ENCODE results near the gene ALG14.

The ALG14 gene

GRCh38 chr1:95113684-95114083, 40.9 kb upstream of the ALG14 start:
- no peak overlapping the region for H3K27ac ChIP-seq (ENCODE audit: poor library complexity, severe bottlenecking)
- H3K4me3 ChIP-seq (ENCODE audit: severe bottlenecking): no peak overlapping the region
- TF ChIP-seq CTCF (IDR thresholded peaks at IDR 0.05; ENCODE audit: poor library complexity, severe bottlenecking): no peak
- no peaks in the 10 kb centered on the region for H3K4me1 ChIP-seq (ENCODE audit: insufficient read depth, poor library complexity, severe bottlenecking)
- DNase-seq (ENCODE audit: low spot score) (no peak), ATAC-seq (ENCODE audit: low read depth) (no peak)
- H3K27me3 ChIP-seq (ENCODE audit: insufficient read depth, poor library complexity, severe bottlenecking): peaks cover 9% of the 10 kb centered on the region
- no peaks in the 10 kb centered on the region for H3K9me3 ChIP-seq (ENCODE audit: severe bottlenecking)
- H3K36me3 ChIP-seq (ENCODE audit: low read depth): no peaks in the 10 kb centered on the region

GRCh38 chr1:95111014-95111413, 38.3 kb upstream of the ALG14 start:
- no peaks in the 10 kb centered on the region for H3K27me3 ChIP-seq (ENCODE audit: insufficient read depth, poor library complexity, severe bottlenecking)
- ATAC-seq (ENCODE audit: low read depth): no peak
- no peak for DNase-seq (ENCODE audit: low spot score)
- no peak overlapping the region for H3K4me3 ChIP-seq (ENCODE audit: severe bottlenecking)
- H3K9me3 ChIP-seq (ENCODE audit: severe bottlenecking): no peaks in the 10 kb centered on the region
- H3K27ac ChIP-seq (ENCODE audit: poor library complexity, severe bottlenecking): no peak overlapping the region
- no peaks in the 10 kb centered on the region for H3K36me3 ChIP-seq (ENCODE audit: low read depth)
- H3K4me1 ChIP-seq (ENCODE audit: insufficient read depth, poor library complexity, severe bottlenecking): no peaks in the 10 kb centered on the region
- TF ChIP-seq CTCF (IDR thresholded peaks at IDR 0.05; ENCODE audit: poor library complexity, severe bottlenecking): no peak

- Histone ChIP-seq H3K9me3 (ENCODE audit: severe bottlenecking) (no peaks in the 10 kb centered on the region), H3K36me3 (ENCODE audit: low read depth) (no peaks in the 10 kb centered on the region), H3K27ac (ENCODE audit: poor library complexity, severe bottlenecking) (no peak overlapping the region), H3K27me3 (ENCODE audit: insufficient read depth, poor library complexity, severe bottlenecking) (no peaks in the 10 kb centered on the region), H3K4me1 (ENCODE audit: insufficient read depth, poor library complexity, severe bottlenecking) (no peaks in the 10 kb centered on the region), H3K4me3 (ENCODE audit: severe bottlenecking) (no peak overlapping the region)
- ATAC-seq (ENCODE audit: low read depth): no peak
- no peak for DNase-seq (ENCODE audit: low spot score)
- no peak for TF ChIP-seq CTCF (IDR thresholded peaks at IDR 0.05; ENCODE audit: poor library complexity, severe bottlenecking)
These were observed 36.0 kb upstream of the ALG14 start for GRCh38 chr1:95108792-95109191.

GRCh38 chr1:95098196-95098595, 25.4 kb upstream of the ALG14 start:
- DNase-seq (ENCODE audit: low spot score) (no peak), ATAC-seq (ENCODE audit: low read depth) (no peak)
- H3K27ac ChIP-seq (ENCODE audit: poor library complexity, severe bottlenecking): no peak overlapping the region
- H3K4me1 ChIP-seq (ENCODE audit: insufficient read depth, poor library complexity, severe bottlenecking): no peaks in the 10 kb centered on the region
- H3K4me3 ChIP-seq (ENCODE audit: severe bottlenecking): no peak overlapping the region
- H3K36me3 ChIP-seq (ENCODE audit: low read depth): no peaks in the 10 kb centered on the region
- H3K9me3 ChIP-seq (ENCODE audit: severe bottlenecking): no peaks in the 10 kb centered on the region
- no peak for TF ChIP-seq CTCF (IDR thresholded peaks at IDR 0.05; ENCODE audit: poor library complexity, severe bottlenecking)
- no peaks in the 10 kb centered on the region for H3K27me3 ChIP-seq (ENCODE audit: insufficient read depth, poor library complexity, severe bottlenecking)

- DNase-seq (ENCODE audit: low spot score): no peak
- Histone ChIP-seq H3K4me3 (ENCODE audit: severe bottlenecking) (no peak overlapping the region), H3K27ac (ENCODE audit: poor library complexity, severe bottlenecking) (no peak overlapping the region), H3K36me3 (ENCODE audit: low read depth) (no peaks in the 10 kb centered on the region), H3K27me3 (ENCODE audit: insufficient read depth, poor library complexity, severe bottlenecking) (no peaks in the 10 kb centered on the region), H3K4me1 (ENCODE audit: insufficient read depth, poor library complexity, severe bottlenecking) (no peaks in the 10 kb centered on the region), H3K9me3 (ENCODE audit: severe bottlenecking) (no peaks in the 10 kb centered on the region)
- no peak for ATAC-seq (ENCODE audit: low read depth)
- TF ChIP-seq CTCF (IDR thresholded peaks at IDR 0.05; ENCODE audit: poor library complexity, severe bottlenecking): no peak
These were observed 24.7 kb upstream of the ALG14 start for GRCh38 chr1:95097426-95097825.
